Activated CD4-positive, alpha-beta T cell treated with anti-CD3 and anti-CD28 coated beads for 36 hours (primary cell): ENCODE results near the gene SMG5. TPM values are rescaled to one million over a fixed set of nuclear protein-coding genes. Genes with fewer than 3 reads are reported as not detected.

ENCODE experiments used
- ATAC-seq: fragments of 200-7000 bp; cut with Tn5 transposase; one replicate; pipeline ENCODE4 v1.10.0; 2021; ENCODE audit warnings: mild to moderate bottlenecking, moderate library complexity
- CTCF ChIA-PET: fragments of 350-600 bp; sonication (Branson Sonifier 250); formaldehyde crosslinking; loops from one replicate; lab custom pipeline; 2021; ENCODE audit warnings: antibody characterized with exemption; lab: Charles Lee
- POLR2A ChIA-PET: fragments of 350-600 bp; sonication (Branson Sonifier 250); formaldehyde crosslinking; loops from one replicate; lab custom pipeline; 2021; ENCODE audit warnings: antibody characterized with exemption, inconsistent platforms; lab: Charles Lee
- DNase-seq: peaks from one replicate; pipeline ENCODE4 v3.0.0-alpha.2; 2020
- H3K27ac Mint-ChIP-seq: one replicate; pipeline ENCODE4 v1.8.0; 2021; ENCODE audit warnings: mixed read lengths
- H3K27me3 Mint-ChIP-seq: one replicate; pipeline ENCODE4 v1.8.0; 2021; ENCODE audit warnings: mixed read lengths
- H3K36me3 Mint-ChIP-seq: one replicate; pipeline ENCODE4 v1.8.0; 2021; ENCODE audit warnings: low read depth, mixed read lengths
- H3K4me1 Mint-ChIP-seq: one replicate; pipeline ENCODE4 v1.8.0; 2021; ENCODE audit warnings: mixed read lengths
- H3K4me3 Mint-ChIP-seq: one replicate; pipeline ENCODE4 v1.8.0; 2021; ENCODE audit warnings: mild to moderate bottlenecking, moderate library complexity, mixed read lengths
- H3K9me3 Mint-ChIP-seq: one replicate; pipeline ENCODE4 v1.8.0; 2021; ENCODE audit warnings: low read depth, mixed read lengths
- intact Hi-C, 2 experiments: fragments of 100-400 bp; cut with DNase I in 1 of 2; cut with micrococcal nuclease in 1 of 2; formaldehyde crosslinking; loops; one replicate each; pipeline versions ENCODE4 v1.14.2 to v1.15.1; 2022 to 2024; cut with DNase I, micrococcal nuclease
- total RNA-seq, 2 experiments: library from RNA; stranded (reverse); gene quantifications; one replicate each; pipeline ENCODE4 v1.2.3, GENCODE V29; 2021

The SMG5 gene
- total RNA-seq, 2 experiments from 2014 or later: 61.7 to 64.6 TPM

DNA sequence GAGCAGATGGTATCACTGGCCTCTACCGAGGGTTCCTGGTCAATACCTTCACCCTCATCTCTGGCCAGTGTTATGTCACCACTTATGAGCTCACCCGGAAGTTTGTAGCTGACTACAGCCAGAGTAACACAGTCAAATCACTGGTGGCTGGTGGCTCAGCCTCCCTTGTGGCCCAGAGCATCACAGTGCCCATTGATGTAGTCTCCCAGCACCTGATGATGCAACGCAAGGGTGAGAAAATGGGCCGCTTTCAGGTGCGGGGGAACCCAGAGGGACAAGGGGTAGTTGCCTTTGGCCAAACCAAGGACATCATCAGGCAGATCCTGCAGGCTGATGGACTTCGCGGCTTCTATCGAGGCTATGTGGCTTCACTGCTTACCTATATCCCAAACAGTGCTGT lies 82.6 kb downstream of the SMG5 start:
- Mint-ChIP-seq H3K4me1 (peaks cover 23% of the 10 kb centered on the region), H3K4me3 (no peak overlapping the region), H3K27me3 (no peaks in the 10 kb centered on the region), H3K36me3 (peaks cover 57% of the 10 kb centered on the region), H3K9me3 (no peaks in the 10 kb centered on the region), H3K27ac (no peak overlapping the region)
- POLR2A ChIA-PET: interaction anchor here (1.7 kb wide), 1 partner anchor 13 kb away, joined by 11 read pairs; the partner anchor contains the start of gene PMF1
- intact Hi-C loops: no loop called here
- CTCF ChIA-PET: interaction anchor here (0.7 to 1.9 kb wide), 4 partner anchors 25 to 210 kb away, joined by 3 to 6 read pairs (median 4); no protein-coding TSS in a partner anchor
- DNase-seq (no peak), ATAC-seq (peak; percentile 25)

Other genes starting within 250 kb of the SMG5 start
- 10 to 100 TPM; 34.5 to 49.0 TPM for gene UBQLN4, start 229.0 kb downstream of the SMG5 start, total RNA-seq
- 10 to 100 TPM; 26.1 to 50.3 TPM for gene LAMTOR2, start 228.0 kb downstream of the SMG5 start, total RNA-seq
- under 1 TPM; 0.46 to 0.77 TPM for gene RAB25, start 221.7 kb downstream of the SMG5 start, total RNA-seq
- under 1 TPM; 0.48 to 0.79 TPM for gene MEX3A, start 200.4 kb downstream of the SMG5 start, total RNA-seq
- 100 to 1,000 TPM; 184 to 218 TPM for gene LMNA, start 168.1 kb downstream of the SMG5 start, total RNA-seq
- gene SEMA4A, start 129.2 kb downstream of the SMG5 start, total RNA-seq: 10 to 100 TPM; 53.3 to 64.5 TPM
- gene SLC25A44, start 88.7 kb downstream of the SMG5 start, total RNA-seq: 10 to 100 TPM; 42.4 to 51.9 TPM
- 100 to 1,000 TPM; 108 to 117 TPM for gene PMF1, start 69.8 kb downstream of the SMG5 start, total RNA-seq
- 1 to 10 TPM; 2.1 to 2.4 TPM for gene BGLAP, start 40.6 kb downstream of the SMG5 start, total RNA-seq
- gene PAQR6, start 34.8 kb downstream of the SMG5 start, total RNA-seq: 1 to 10 TPM; 4.7 to 5.7 TPM
- gene TMEM79, start 1.5 kb upstream of the SMG5 start, total RNA-seq: 10 to 100 TPM; 10.2 to 10.5 TPM
- gene GLMP, start 12.9 kb upstream of the SMG5 start, total RNA-seq: 10 to 100 TPM; 10.8 to 12.1 TPM
- gene VHLL, start 16.5 kb upstream of the SMG5 start, total RNA-seq: under 1 TPM in 1 of 2 experiments, not detected in 1; 0.28 TPM
- 100 to 1,000 TPM; 297 to 406 TPM for gene CCT3, start 55.5 kb upstream of the SMG5 start, total RNA-seq
- gene TSACC, start 55.7 kb upstream of the SMG5 start, total RNA-seq: under 1 TPM; 0.25 to 0.83 TPM
- gene RHBG, start 86.4 kb upstream of the SMG5 start, total RNA-seq: not detected
- gene MEF2D, start 217.9 kb upstream of the SMG5 start, total RNA-seq: 10 to 100 TPM; 32.1 to 33.6 TPM